Measurements from ENCODE around the gene KRT2.

KRT2 gene

GRCh38 chr12:52689936-52690335 is 37.9 kb upstream of the KRT2 start:
- FAIRE-seq = no peak
- no peak for DNase-seq (ENCODE audit: insufficient read length, low spot score)
- TF ChIP-seq CTCF (IDR thresholded peaks at IDR 0.05; ENCODE audit: insufficient read depth, missing control alignments) = no peak

GRCh38 chr12:52689239-52689638 is 37.2 kb upstream of the KRT2 start:
- FAIRE-seq (no peak), DNase-seq (ENCODE audit: insufficient read length, low spot score) (no peak)
- TF ChIP-seq CTCF (IDR thresholded peaks at IDR 0.05; ENCODE audit: insufficient read depth, missing control alignments) = no peak

- TF ChIP-seq CTCF (IDR thresholded peaks at IDR 0.05; ENCODE audit: insufficient read depth, missing control alignments) = no peak
- no peak for DNase-seq (ENCODE audit: insufficient read length, low spot score)
- FAIRE-seq = no peak
Observed at GRCh38 chr12:52688481-52688880, 36.5 kb upstream of the KRT2 start.

- FAIRE-seq (no peak), DNase-seq (ENCODE audit: insufficient read length, low spot score) (no peak)
- TF ChIP-seq CTCF (IDR thresholded peaks at IDR 0.05; ENCODE audit: insufficient read depth, missing control alignments) = no peak
Observed at GRCh38 chr12:52687497-52688385, 35.7 kb upstream of the KRT2 start.

GRCh38 chr12:52686756-52687487 is 34.9 kb upstream of the KRT2 start:
- no peak for TF ChIP-seq CTCF (IDR thresholded peaks at IDR 0.05; ENCODE audit: insufficient read depth, missing control alignments)
- no peak for FAIRE-seq
- no peak for DNase-seq (ENCODE audit: insufficient read length, low spot score)

GRCh38 chr12:52686063-52686462 is 34.1 kb upstream of the KRT2 start:
- FAIRE-seq (no peak), DNase-seq (ENCODE audit: insufficient read length, low spot score) (no peak)
- no peak for TF ChIP-seq CTCF (IDR thresholded peaks at IDR 0.05; ENCODE audit: insufficient read depth, missing control alignments)

Data from D721Med (cell line).